GM15510 (cell line): ENCODE measurements around the gene CYBA.

Experiments used
- POLR2A ChIP-seq: IDR thresholded peaks from 3 replicates; pipeline ENCODE4 v1.6.1; 2011; ENCODE audit warnings: borderline replicate concordance; ENCODE audit not compliant: insufficient read length; ENCODE audit errors: extremely low read depth

The CYBA gene

GRCh38 chr16:88597856-88598491 lies 52.9 kb downstream of the CYBA start:
- TF ChIP-seq POLR2A: no peak

GRCh38 chr16:88596483-88596882 lies 54.4 kb downstream of the CYBA start:
- TF ChIP-seq POLR2A: no peak

GRCh38 chr16:88595921-88596320 lies 54.9 kb downstream of the CYBA start:
- no peak for TF ChIP-seq POLR2A

GRCh38 chr16:88595101-88595500 lies 55.8 kb downstream of the CYBA start:
- no peak for TF ChIP-seq POLR2A

GRCh38 chr16:88593910-88594309 lies 56.9 kb downstream of the CYBA start:
- no peak for TF ChIP-seq POLR2A

GRCh38 chr16:88593489-88593888 lies 57.4 kb downstream of the CYBA start:
- no peak for TF ChIP-seq POLR2A
